H1 (cell line): ENCODE measurements around the gene SIX1. TPM values are rescaled to one million over a fixed set of nuclear protein-coding genes. Genes with fewer than 3 reads are reported as not detected.

Experiments
- CTCF ChIA-PET: fragments of 300-600 bp; sonication (Branson Sonifier 250); formaldehyde crosslinking; loops from one replicate; lab custom pipeline; 2021; ENCODE audit not compliant: partially characterized antibody; lab: Charles Lee
- POLR2A ChIA-PET: fragments of 300-600 bp; sonication (Branson Sonifier 250); formaldehyde crosslinking; loops from one replicate; lab custom pipeline; 2021; ENCODE audit warnings: inconsistent platforms; ENCODE audit not compliant: partially characterized antibody; lab: Charles Lee
- DNase-seq, 2 experiments: peaks; one replicate each; pipeline versions ENCODE4 v3.0.0 to v3.0.0-alpha.2; 2010 to 2022; ENCODE audit warnings: low spot score in 2 of 2, low read depth in 1 of 2, mixed read lengths in 1 of 2
- FAIRE-seq: peaks from 2 replicates; lab custom pipeline; 2011; peaks lifted over from hg19 to GRCh38; lab: Jason Lieb, UNC
- H2AFZ ChIP-seq: 2 replicates; pipeline ENCODE4 v1.8.1; 2012; ENCODE audit warnings: low read length, inconsistent platforms
- H2AK5ac ChIP-seq: 2 replicates; pipeline ENCODE4 v1.6.1; 2013; ENCODE audit warnings: low read depth, low read length
- H2BK120ac ChIP-seq: replicated peaks from 2 replicates; pipeline ENCODE3; 2013; ENCODE audit warnings: low read depth, low read length, inconsistent platforms
- H2BK12ac ChIP-seq: 2 replicates; pipeline ENCODE4 v1.6.1; 2013; ENCODE audit warnings: low read depth, low read length
- H2BK15ac ChIP-seq: 2 replicates; pipeline ENCODE4 v1.6.1; 2013; ENCODE audit warnings: low read length
- H2BK20ac ChIP-seq: 2 replicates; pipeline ENCODE4 v1.6.1; 2013; ENCODE audit warnings: low read length
- H2BK5ac ChIP-seq: 2 replicates; pipeline ENCODE4 v1.6.1; 2013; ENCODE audit warnings: low read depth, low read length
- H3K14ac ChIP-seq: 2 replicates; pipeline ENCODE4 v1.6.1; 2013; ENCODE audit warnings: inconsistent platforms; ENCODE audit not compliant: insufficient read length
- H3K18ac ChIP-seq: 2 replicates; pipeline ENCODE4 v1.6.1; 2013; ENCODE audit warnings: low read length; ENCODE audit errors: extremely low read depth
- H3K23ac ChIP-seq: 2 replicates; pipeline ENCODE4 v1.6.1; 2013; ENCODE audit warnings: inconsistent platforms; ENCODE audit not compliant: insufficient read length
- H3K23me2 ChIP-seq: 2 replicates; pipeline ENCODE4 v1.6.1; 2013; ENCODE audit warnings: low read depth, low read length
- H3K27ac ChIP-seq: 2 replicates; pipeline ENCODE4 v1.6.1; 2011; ENCODE audit warnings: low read depth, low read length, inconsistent platforms
- H3K27me3 ChIP-seq, 4 experiments: replicated peaks in 1 of 4; 1 replicate in 1 of 4; 2 replicates in 3 of 4; pipeline versions ENCODE4 v1.6.1 to v1.8.1; 2011 to 2013; ENCODE audit warnings: low read length in 3 of 4, mild to moderate bottlenecking in 3 of 4, inconsistent platforms in 2 of 4, mixed read lengths in 2 of 4, moderate library complexity in 1 of 4; ENCODE audit not compliant: control insufficient read depth in 3 of 4, insufficient read depth in 3 of 4; ENCODE audit errors: extremely low read depth in 1 of 4
- H3K36me3 ChIP-seq, 4 experiments: 2 replicates each; pipeline versions ENCODE4 v1.6.1 to v1.8.1; 2011 to 2013; ENCODE audit warnings: mild to moderate bottlenecking in 4 of 4, low read length in 3 of 4, moderate library complexity in 2 of 4, control low read depth in 1 of 4, inconsistent platforms in 1 of 4; ENCODE audit not compliant: insufficient read depth in 4 of 4, control insufficient read depth in 2 of 4
- H3K4ac ChIP-seq: replicated peaks from 2 replicates; pipeline ENCODE3; 2013; ENCODE audit warnings: low read length, low read depth, mixed read lengths, inconsistent platforms; ENCODE audit not compliant: insufficient read length
- H3K4me1 ChIP-seq, 4 experiments: replicated peaks in 1 of 4; 1 replicate in 1 of 4; 2 replicates in 3 of 4; pipeline versions ENCODE4 v1.6.1 to v1.8.1; 2011 to 2013; ENCODE audit warnings: low read length in 3 of 4, inconsistent platforms in 2 of 4, mixed read lengths in 1 of 4; ENCODE audit not compliant: insufficient read depth in 4 of 4, control insufficient read depth in 3 of 4
- H3K4me2 ChIP-seq, 2 experiments: 2 replicates each; pipeline versions ENCODE4 v1.6.1 to v1.8.1; 2011 to 2013; ENCODE audit warnings: low read depth in 2 of 2, low read length in 2 of 2, control low read depth in 1 of 2, inconsistent platforms in 1 of 2, mild to moderate bottlenecking in 1 of 2; ENCODE audit not compliant: insufficient read depth in 1 of 2
- H3K4me3 ChIP-seq, 4 experiments: fragments of 200-600, 300-600 bp in 1 of 4; sonication (generic), shearing (Covaris generic), sonication (Bioruptor Twin) in 1 of 4; 2 replicates each; pipeline versions ENCODE4 v1.5.1 to v1.8.1; 2011 to 2016; ENCODE audit warnings: low read length in 4 of 4, low read depth in 3 of 4, control low read depth in 2 of 4, inconsistent platforms in 2 of 4, mild to moderate bottlenecking in 2 of 4, mixed read lengths in 1 of 4, moderate library complexity in 1 of 4; ENCODE audit not compliant: insufficient read depth in 2 of 4; ENCODE audit errors: extremely low read depth in 1 of 4
- H3K56ac ChIP-seq: replicated peaks from 2 replicates; pipeline ENCODE3; 2013; ENCODE audit warnings: low read depth, mild to moderate bottlenecking, mixed read lengths, low read length, inconsistent platforms; ENCODE audit not compliant: insufficient read length
- H3K79me1 ChIP-seq: 2 replicates; pipeline ENCODE4 v1.6.1; 2013; ENCODE audit warnings: low read depth, low read length, control low read depth
- H3K79me2 ChIP-seq, 2 experiments: 2 replicates each; pipeline versions ENCODE4 v1.6.1 to v1.8.1; 2012 to 2013; ENCODE audit warnings: low read length in 2 of 2, mild to moderate bottlenecking in 2 of 2, inconsistent platforms in 1 of 2; ENCODE audit not compliant: insufficient read depth in 2 of 2, control insufficient read depth in 1 of 2
- H3K9ac ChIP-seq, 4 experiments: replicated peaks in 1 of 4; 1 replicate in 1 of 4; 2 replicates in 3 of 4; pipeline versions ENCODE4 v1.6.1 to v1.8.1; 2011 to 2013; ENCODE audit warnings: low read depth in 3 of 4, low read length in 3 of 4, control low read depth in 2 of 4, mild to moderate bottlenecking in 2 of 4, moderate library complexity in 2 of 4, inconsistent platforms in 1 of 4; ENCODE audit errors: extremely low read depth in 1 of 4
- H3K9me3 ChIP-seq, 2 experiments: 2 replicates each; pipeline versions ENCODE4 v1.6.1 to v1.8.1; 2012 to 2013; ENCODE audit warnings: mild to moderate bottlenecking in 2 of 2, moderate library complexity in 2 of 2, control low read depth in 1 of 2, inconsistent platforms in 1 of 2, low read depth in 1 of 2, low read length in 1 of 2, mixed read lengths in 1 of 2; ENCODE audit not compliant: insufficient read depth in 2 of 2
- H4K20me1 ChIP-seq, 2 experiments: replicated peaks in 1 of 2; 2 replicates each; pipeline versions ENCODE3 to v1.8.1; 2011 to 2013; ENCODE audit warnings: inconsistent platforms in 2 of 2, low read length in 2 of 2, mild to moderate bottlenecking in 1 of 2; ENCODE audit not compliant: insufficient read depth in 2 of 2, control insufficient read depth in 1 of 2
- H4K5ac ChIP-seq: 2 replicates; pipeline ENCODE4 v1.6.1; 2013; ENCODE audit warnings: low read length, low read depth, mixed read lengths, inconsistent platforms; ENCODE audit not compliant: insufficient read length
- H4K8ac ChIP-seq: 2 replicates; pipeline ENCODE4 v1.8.0; 2013; ENCODE audit warnings: mild to moderate bottlenecking, moderate library complexity, low read length, inconsistent platforms; ENCODE audit not compliant: insufficient read depth; ENCODE audit errors: extremely low read depth
- H4K91ac ChIP-seq: replicated peaks from 2 replicates; pipeline ENCODE3; 2013; ENCODE audit warnings: low read length, mixed read lengths, inconsistent platforms; ENCODE audit not compliant: insufficient read length
- ATF3 ChIP-seq: IDR thresholded peaks from 2 replicates; pipeline ENCODE4 v1.6.1; 2011; ENCODE audit warnings: low read depth, mild to moderate bottlenecking, low read length; ENCODE audit not compliant: insufficient read depth
- BCL11A ChIP-seq, 2 experiments: IDR thresholded peaks; one replicate each; pipeline ENCODE4 v1.6.1; 2011; ENCODE audit warnings: low read depth in 2 of 2, low read length in 2 of 2, mild to moderate bottlenecking in 2 of 2
- BRCA1 ChIP-seq: IDR thresholded peaks from 2 replicates; pipeline ENCODE4 v1.6.1; 2012; ENCODE audit warnings: low read depth, low read length, improper control_type of control experiment
- E2F6 ChIP-seq: IDR thresholded peaks from 2 replicates; pipeline ENCODE4 v1.6.1; 2012; ENCODE audit warnings: inconsistent platforms
- EGR1 ChIP-seq: IDR thresholded peaks from 2 replicates; pipeline ENCODE4 v1.6.1; 2011; ENCODE audit warnings: low read depth, low read length, borderline replicate concordance
- EP300 ChIP-seq, 2 experiments: IDR thresholded peaks; 1 replicate in 1 of 2; 2 replicates in 1 of 2; pipeline ENCODE4 v1.6.1; 2011 to 2012; ENCODE audit warnings: low read depth in 2 of 2, low read length in 2 of 2, mild to moderate bottlenecking in 2 of 2, borderline replicate concordance in 1 of 2, inconsistent platforms in 1 of 2, moderate library complexity in 1 of 2
- POLR2A ChIP-seq, 2 experiments: IDR thresholded peaks; 1 replicate in 1 of 2; 2 replicates in 1 of 2; pipeline ENCODE4 v1.6.1; 2011; ENCODE audit warnings: low read depth in 2 of 2, low read length in 2 of 2, mild to moderate bottlenecking in 2 of 2; ENCODE audit errors: control extremely low read depth in 1 of 2
- RBBP5 ChIP-seq: IDR thresholded peaks from 2 replicates; pipeline ENCODE4 v1.7.1; 2012; ENCODE audit warnings: low read depth, mild to moderate bottlenecking, inconsistent platforms, low read length, moderate library complexity, borderline replicate concordance
- SIN3A ChIP-seq, 2 experiments: IDR thresholded peaks in 1 of 2; conservative IDR thresholded peaks in 1 of 2; 2 replicates each; pipeline ENCODE4 v1.6.1; 2011 to 2012; ENCODE audit warnings: low read length in 2 of 2, improper control_type of control experiment in 1 of 2, low read depth in 1 of 2, mild to moderate bottlenecking in 1 of 2
- SP1 ChIP-seq: IDR thresholded peaks from 2 replicates; pipeline ENCODE4 v1.6.1; 2011; ENCODE audit warnings: low read depth, low read length
- WGBS, 2 experiments: shearing (Covaris generic) in 1 of 2; methylation state at CpG; one replicate each; pipeline versions ENCODE4 v1.1.6 to v1.1.7; 2013 to 2015; ENCODE audit warnings: low lambda C conversion rate in 2 of 2, mixed read lengths in 2 of 2, inconsistent platforms in 1 of 2, low coverage in 1 of 2, missing lambda C conversion rate in 1 of 2; ENCODE audit not compliant: insufficient replicate concordance in 2 of 2, insufficient coverage in 1 of 2, insufficient read length in 1 of 2; ENCODE audit errors: extremely low coverage in 1 of 2, missing lambda C conversion rate in 1 of 2; 5-methylcytosine and 5-hydroxymethylcytosine counted together
- polyA plus RNA-seq, 7 experiments: library from polyadenylated mRNA; depleted of rRNA in 3 of 7; stranded (reverse) in 5 of 7; unstranded in 2 of 7; fragments of >200 nt in 5 of 7; fragments of 200-250 nt in 2 of 7; gene quantifications; 1 replicate in 5 of 7; 2 replicates in 1 of 7; 4 replicates in 1 of 7; pipeline versions ENCODE4 v1.2.1 to v1.2.3, GENCODE V29; 2011 to 2013; ENCODE audit warnings: missing spikeins in 2 of 7, mixed read lengths in 2 of 7
- total RNA-seq: library from RNA; stranded (reverse); fragmentation: NEBNext Ultra II Directional; extraction: Animal tissue kit (Norgen Biotek cat#: 25700); gene quantifications from 2 replicates; pipeline ENCODE4 v1.2.1, GENCODE V29; 2021

Gene SIX1
- total and polyA plus RNA-seq, 2 of the 8 experiments (the other 6 are each of a cell fraction or from before 2014, with no cell fraction given) = 0.03 to 0.69 TPM

GRCh38 chr14:60648249-60648933 lies 886 bp downstream of the SIX1 start:
- H2BK5ac ChIP-seq = no peak overlapping the region
- no peak overlapping the region for H3K56ac ChIP-seq
- 0 out of 2 replicates have a peak overlapping the region, but pooled peaks have one; percentile 39 for H2AK5ac ChIP-seq
- no peak overlapping the region for H4K91ac ChIP-seq
- H3K23ac ChIP-seq = no peak overlapping the region
- no peak for FAIRE-seq
- peak overlapping the region; percentile 53; the same call in 1 of the 2 replicates for H2BK20ac ChIP-seq
- H3K9ac ChIP-seq = no peak overlapping the region
- H2BK120ac ChIP-seq = no peak overlapping the region
- H3K9me3 ChIP-seq = no peaks in the 10 kb centered on the region
- H3K27me3 ChIP-seq = peaks cover 78 to 98% (median 89%) of the 10 kb centered on the region in 4 experiments
- H3K79me2 ChIP-seq = no peaks in the 10 kb centered on the region
- H2BK15ac ChIP-seq = no peak overlapping the region; the same call in 1 of the 2 replicates
- peak overlapping the region; percentile 89 for H4K8ac ChIP-seq
- peak overlapping the region; percentile 30 to 63 (median 38); a peak in 4 of 8 replicates for H3K4me3 ChIP-seq
- H4K5ac ChIP-seq = no peak overlapping the region
- peak overlapping the region; percentile 94; the same call in 1 of the 2 replicates for H2BK12ac ChIP-seq
- ChIA-PET POLR2A (interaction anchor here (1.0 to 2.1 kb wide), 3 partner anchors 7 to 76 kb away, joined by 4 to 8 read pairs (median 4); partner anchors contain the start of gene SIX4), CTCF (interaction anchor here (0.6 to 3.6 kb wide), 6 partner anchors 8 to 139 kb away, joined by 3 to 10 read pairs (median 4); partner anchors contain the start of gene SIX6)
- peaks cover 0 to 2% (median 0%) of the 10 kb centered on the region in 4 experiments; a peak in 1 of 8 replicates for H3K36me3 ChIP-seq
- H3K18ac ChIP-seq = peak overlapping the region; percentile 89
- peak overlapping the region; percentile 68; the same call in 1 of the 2 replicates for H2AFZ ChIP-seq
- no peak overlapping the region for H3K4ac ChIP-seq
- no peaks in the 10 kb centered on the region for H3K79me1 ChIP-seq
- H3K23me2 ChIP-seq = peaks cover 14% of the 10 kb centered on the region
- H3K27ac ChIP-seq = no peak overlapping the region
- peaks cover 4 to 19% of the 10 kb centered on the region in 2 experiments for H4K20me1 ChIP-seq
- H3K4me1 ChIP-seq = peaks cover 17 to 46% (median 24%) of the 10 kb centered on the region in 4 experiments
- no peak overlapping the region for H3K14ac ChIP-seq
- no peak for DNase-seq
- H3K4me2 ChIP-seq = peak overlapping the region; percentile 82 to 83
- WGBS, 2 experiments = 2% methylated on average over 49 of the region's 61 CpGs; no CpG with 5 or more reads in 1 of the 2 experiments
- TF ChIP-seq EP300 (IDR thresholded peaks at IDR 0.05; ENCODE audit: borderline replicate concordance in 1 of 2, low read depth in 2 of 2, low read length in 2 of 2) (no peak), BCL11A (IDR thresholded peaks at IDR 0.05; ENCODE audit: low read depth in 2 of 2, low read length in 2 of 2) (no peak), SP1 (no peak), SIN3A (conservative IDR thresholded peaks at IDR 0.05 in 1 of 2, IDR thresholded peaks at IDR 0.05 in 1 of 2; ENCODE audit: low read depth in 1 of 2, low read length in 2 of 2) (no peak), BRCA1 (no peak), EGR1 (peak; percentile 75; the same call in 1 of the 2 replicates), ATF3 (no peak), E2F6 (no peak), RBBP5 (no peak), POLR2A (IDR thresholded peaks at IDR 0.05; ENCODE audit: control extremely low read depth in 1 of 2, low read depth in 2 of 2, low read length in 2 of 2) (no peak)
